Activated CD4-positive, alpha-beta memory T cell treated with anti-CD3 and anti-CD28 coated beads, Interleukin-2, amount 10 ng/mL, durations not matched to agents 7 days and 5 days (primary cell): Measurements from ENCODE around the gene WDFY1. TPM values are rescaled to one million over a fixed set of nuclear protein-coding genes. Genes with fewer than 3 reads are reported as not detected.

Experiments
- CTCF ChIA-PET: fragments of 350-600 bp; sonication (Branson Sonifier 250); formaldehyde crosslinking; loops from one replicate; lab custom pipeline; 2021; ENCODE audit warnings: antibody characterized with exemption, inconsistent platforms; lab: Charles Lee
- POLR2A ChIA-PET: fragments of 350-600 bp; sonication (Branson Sonifier 250); formaldehyde crosslinking; loops from one replicate; lab custom pipeline; 2021; ENCODE audit warnings: antibody characterized with exemption; lab: Charles Lee
- DNase-seq: peaks from one replicate; pipeline ENCODE4 v3.0.0-alpha.2; 2020
- H3K27ac Mint-ChIP-seq: one replicate; pipeline ENCODE4 v1.8.0; 2021; ENCODE audit warnings: mild to moderate bottlenecking, mixed read lengths
- H3K27me3 Mint-ChIP-seq: one replicate; pipeline ENCODE4 v1.8.0; 2021; ENCODE audit warnings: mixed read lengths
- H3K36me3 Mint-ChIP-seq: one replicate; pipeline ENCODE4 v1.8.0; 2021; ENCODE audit warnings: low read depth, mixed read lengths
- H3K4me1 Mint-ChIP-seq: one replicate; pipeline ENCODE4 v1.8.0; 2021; ENCODE audit warnings: mixed read lengths
- H3K4me3 Mint-ChIP-seq: one replicate; pipeline ENCODE4 v1.8.0; 2021; ENCODE audit warnings: mild to moderate bottlenecking, mixed read lengths
- H3K9me3 Mint-ChIP-seq: one replicate; pipeline ENCODE4 v1.8.0; 2021; ENCODE audit warnings: mixed read lengths
- total RNA-seq, 2 experiments: library from RNA; stranded (reverse); gene quantifications; one replicate each; pipeline ENCODE4 v1.2.3, GENCODE V29; 2021

WDFY1 gene
- total RNA-seq, 2 experiments from 2014 or later = 66.2 to 70.9 TPM

GRCh38 chr2:223859070-223859469 lies 86.1 kb downstream of the WDFY1 start:
- POLR2A ChIA-PET = no interaction called here
- Mint-ChIP-seq H3K27ac (no peak overlapping the region), H3K36me3 (peaks cover 26% of the 10 kb centered on the region), H3K9me3 (no peaks in the 10 kb centered on the region), H3K4me1 (peaks cover 9% of the 10 kb centered on the region), H3K4me3 (no peak overlapping the region), H3K27me3 (no peaks in the 10 kb centered on the region)
- no peak for DNase-seq
- CTCF ChIA-PET = no interaction called here

GRCh38 chr2:223856584-223856983 lies 88.6 kb downstream of the WDFY1 start:
- CTCF ChIA-PET = no interaction called here
- POLR2A ChIA-PET = no interaction called here
- Mint-ChIP-seq H3K4me3 (no peak overlapping the region), H3K27me3 (no peaks in the 10 kb centered on the region), H3K27ac (no peak overlapping the region), H3K4me1 (peaks cover 21% of the 10 kb centered on the region), H3K36me3 (peaks cover 34% of the 10 kb centered on the region), H3K9me3 (no peaks in the 10 kb centered on the region)
- no peak for DNase-seq

- no peak overlapping the region for H3K27ac Mint-ChIP-seq
- POLR2A ChIA-PET = no interaction called here
- peaks cover 40% of the 10 kb centered on the region for H3K36me3 Mint-ChIP-seq
- CTCF ChIA-PET = no interaction called here
- DNase-seq = no peak
- peaks cover 4% of the 10 kb centered on the region for H3K9me3 Mint-ChIP-seq
- no peaks in the 10 kb centered on the region for H3K27me3 Mint-ChIP-seq
- peaks cover 26% of the 10 kb centered on the region for H3K4me1 Mint-ChIP-seq
- no peak overlapping the region for H3K4me3 Mint-ChIP-seq
These were observed 89.1 kb downstream of the WDFY1 start for GRCh38 chr2:223856021-223856420.

GRCh38 chr2:223855426-223855825 lies 89.7 kb downstream of the WDFY1 start:
- Mint-ChIP-seq H3K36me3 (peaks cover 44% of the 10 kb centered on the region), H3K27me3 (no peaks in the 10 kb centered on the region), H3K27ac (no peak overlapping the region), H3K4me3 (no peak overlapping the region), H3K9me3 (peaks cover 6% of the 10 kb centered on the region), H3K4me1 (peaks cover 29% of the 10 kb centered on the region)
- ChIA-PET CTCF (no interaction called here), POLR2A (no interaction called here)
- no peak for DNase-seq

GRCh38 chr2:223854741-223855140 lies 90.4 kb downstream of the WDFY1 start:
- Mint-ChIP-seq H3K36me3 (peaks cover 51% of the 10 kb centered on the region), H3K4me1 (peaks cover 30% of the 10 kb centered on the region), H3K4me3 (no peak overlapping the region), H3K9me3 (peaks cover 8% of the 10 kb centered on the region), H3K27me3 (no peaks in the 10 kb centered on the region), H3K27ac (peak overlapping the region; percentile 59)
- ChIA-PET CTCF (no interaction called here), POLR2A (no interaction called here)
- DNase-seq = no peak

GRCh38 chr2:223853425-223853837 lies 91.7 kb downstream of the WDFY1 start:
- DNase-seq = no peak
- Mint-ChIP-seq H3K27ac (no peak overlapping the region), H3K36me3 (peaks cover 62% of the 10 kb centered on the region), H3K4me1 (peaks cover 30% of the 10 kb centered on the region), H3K4me3 (no peak overlapping the region), H3K27me3 (no peaks in the 10 kb centered on the region), H3K9me3 (peaks cover 13% of the 10 kb centered on the region)
- ChIA-PET POLR2A (interaction anchor here (1.4 kb wide), 1 partner anchor 12 kb away, joined by 4 read pairs; no protein-coding TSS in a partner anchor), CTCF (interaction anchor here (1.7 kb wide), 1 partner anchor 93 kb away, joined by 4 read pairs; no protein-coding TSS in a partner anchor)

GRCh38 chr2:223852281-223852795 lies 92.8 kb downstream of the WDFY1 start:
- Mint-ChIP-seq H3K4me3 (no peak overlapping the region), H3K27me3 (no peaks in the 10 kb centered on the region), H3K36me3 (peaks cover 69% of the 10 kb centered on the region), H3K9me3 (peaks cover 13% of the 10 kb centered on the region), H3K4me1 (peaks cover 39% of the 10 kb centered on the region), H3K27ac (no peak overlapping the region)
- DNase-seq = no peak
- POLR2A ChIA-PET = interaction anchor here (1.4 kb wide), 1 partner anchor 13 kb away, joined by 4 read pairs; no protein-coding TSS in a partner anchor
- CTCF ChIA-PET = interaction anchor here (1.7 kb wide), 1 partner anchor 92 kb away, joined by 4 read pairs; no protein-coding TSS in a partner anchor

- DNase-seq = no peak
- Mint-ChIP-seq H3K27me3 (no peaks in the 10 kb centered on the region), H3K9me3 (peaks cover 13% of the 10 kb centered on the region), H3K4me3 (no peak overlapping the region), H3K36me3 (peaks cover 53% of the 10 kb centered on the region), H3K4me1 (peaks cover 26% of the 10 kb centered on the region), H3K27ac (no peak overlapping the region)
- ChIA-PET CTCF (interaction anchor here (1.3 kb wide), 1 partner anchor 8 kb away, joined by 3 read pairs; no protein-coding TSS in a partner anchor), POLR2A (no interaction called here)
These were observed 97.7 kb downstream of the WDFY1 start for GRCh38 chr2:223847410-223847809.

- Mint-ChIP-seq H3K27ac (no peak overlapping the region), H3K4me3 (no peak overlapping the region), H3K9me3 (peaks cover 13% of the 10 kb centered on the region), H3K27me3 (no peaks in the 10 kb centered on the region), H3K4me1 (peaks cover 18% of the 10 kb centered on the region), H3K36me3 (peaks cover 48% of the 10 kb centered on the region)
- ChIA-PET POLR2A (no interaction called here), CTCF (no interaction called here)
- DNase-seq = no peak
These were observed 98.6 kb downstream of the WDFY1 start for GRCh38 chr2:223846515-223846914.

- POLR2A ChIA-PET = no interaction called here
- H3K27me3 Mint-ChIP-seq = no peaks in the 10 kb centered on the region
These were observed 103.5 kb downstream of the WDFY1 start for GRCh38 chr2:223841436-223842190.

GRCh38 chr2:223837287-223838061 lies 107.7 kb downstream of the WDFY1 start, which contains the start of gene AP1S3:
Gene AP1S3 (minus strand): TSS chr2:223837582. CDS start chr2:223837450, 132 bp downstream.
- CTCF ChIA-PET = no interaction called here
- peak; percentile 77 for DNase-seq
- H3K9me3 Mint-ChIP-seq = no peaks in the 10 kb centered on the region
- H3K4me1 Mint-ChIP-seq = peaks cover 21% of the 10 kb centered on the region
- H3K27me3 Mint-ChIP-seq = no peaks in the 10 kb centered on the region
- POLR2A ChIA-PET = interaction anchor here (0.8 to 2.1 kb wide), 8 partner anchors 28 to 108 kb away, joined by 3 to 6 read pairs (median 4); partner anchors contain the start of gene WDFY1
- peaks cover 3% of the 10 kb centered on the region for H3K36me3 Mint-ChIP-seq
- H3K4me3 Mint-ChIP-seq = peak within 1 kb of the TSS; percentile 90
- peak within 1 kb of the TSS; percentile 49 for H3K27ac Mint-ChIP-seq

More at GRCh38 chr2:223841436-223842190, 103.5 kb downstream of the WDFY1 start:
- peaks cover 6% of the 10 kb centered on the region for H3K36me3 Mint-ChIP-seq
- peaks cover 9% of the 10 kb centered on the region for H3K4me1 Mint-ChIP-seq
- CTCF ChIA-PET = no interaction called here
- no peaks in the 10 kb centered on the region for H3K9me3 Mint-ChIP-seq
- no peak overlapping the region for H3K27ac Mint-ChIP-seq
- DNase-seq = no peak
- no peak overlapping the region for H3K4me3 Mint-ChIP-seq

GRCh38 chr2:223835701-223836532 lies 109.2 kb downstream of the WDFY1 start:
- ChIA-PET CTCF (interaction anchor here (0.8 to 1.3 kb wide), 3 partner anchors 62 to 77 kb away, joined by 3 to 4 read pairs (median 4); no protein-coding TSS in a partner anchor), POLR2A (interaction anchor here (1.4 kb wide), 1 partner anchor 55 kb away, joined by 3 read pairs; no protein-coding TSS in a partner anchor)
- Mint-ChIP-seq H3K9me3 (no peaks in the 10 kb centered on the region), H3K4me3 (peak overlapping the region; percentile 90), H3K4me1 (peaks cover 26% of the 10 kb centered on the region), H3K27me3 (no peaks in the 10 kb centered on the region), H3K36me3 (peaks cover 3% of the 10 kb centered on the region), H3K27ac (no peak overlapping the region)
- DNase-seq = no peak
